Kidney (tissue), 14 donors: ENCODE measurements around the gene ZSCAN10. TPM values are rescaled to one million over a fixed set of nuclear protein-coding genes. Genes with fewer than 3 reads are reported as not detected.

Experiments
- DNase-seq, 5 donors: peaks; one replicate each; pipeline ENCODE4 v3.0.0-alpha.2; 2013 to 2020
- FAIRE-seq: peaks from 2 replicates; lab custom pipeline; 2012; peaks lifted over from hg19 to GRCh38; lab: Jason Lieb, UNC
- H3K27ac ChIP-seq, 2 donors: one replicate each; pipeline ENCODE4 v1.7.0; 2013; ENCODE audit warnings: low read depth in 2 of 2, low read length in 2 of 2, inconsistent platforms in 1 of 2
- H3K27me3 ChIP-seq: one replicate; pipeline ENCODE4 v1.7.1; 2013; ENCODE audit warnings: low read length, inconsistent platforms; ENCODE audit not compliant: control insufficient read depth, insufficient read depth
- H3K36me3 ChIP-seq, 3 donors: one replicate each; pipeline versions ENCODE4 v1.7.0 to v1.7.1; 2013; ENCODE audit warnings: low read length in 3 of 3, control low read depth in 1 of 3, inconsistent platforms in 1 of 3; ENCODE audit not compliant: insufficient read depth in 3 of 3, control insufficient read depth in 2 of 3
- H3K4me1 ChIP-seq, 3 donors: one replicate each; pipeline versions ENCODE4 v1.7.0 to v1.7.1; 2013; ENCODE audit warnings: low read length in 3 of 3, inconsistent platforms in 1 of 3, low read depth in 1 of 3; ENCODE audit not compliant: control insufficient read depth in 2 of 3, insufficient read depth in 2 of 3
- H3K4me3 ChIP-seq, 3 donors: one replicate each; pipeline versions ENCODE4 v1.7.0 to v1.8.1; 2013; ENCODE audit warnings: low read length in 3 of 3, control low read depth in 1 of 3, inconsistent platforms in 1 of 3
- H3K9ac ChIP-seq, 3 donors: one replicate each; pipeline versions ENCODE4 v1.7.0 to v1.7.1; 2013; ENCODE audit warnings: low read length in 3 of 3, control low read depth in 1 of 3, inconsistent platforms in 1 of 3
- H3K9me3 ChIP-seq, 3 donors: one replicate each; pipeline versions ENCODE4 v1.7.0 to v1.7.1; 2013; ENCODE audit warnings: low read length in 3 of 3, control low read depth in 1 of 3, inconsistent platforms in 1 of 3; ENCODE audit not compliant: control insufficient read depth in 2 of 3, insufficient read depth in 1 of 3
- CTCF ChIP-seq: IDR thresholded peaks from 3 replicates; pipeline ENCODE4 v1.5.1; 2012; ENCODE audit warnings: mild to moderate bottlenecking, moderate library complexity, borderline replicate concordance; ENCODE audit not compliant: insufficient read depth; ENCODE audit errors: extremely low read depth
- intact Hi-C: fragments of 100-400 bp; cut with DNase I; formaldehyde crosslinking; loops from one replicate; pipeline ENCODE4 v1.11.1; 2022
- polyA plus RNA-seq: library from polyadenylated mRNA; stranded (reverse); fragments of 350-450 nt; fragmentation: Illumina TruSeq; extraction: RNeasy Lipid Tissue Mini Kit (QIAGEN cat#74804); gene quantifications from one replicate; pipeline ENCODE4 v1.2.3, GENCODE V29; 2014; ENCODE audit warnings: low read depth, low replicate concordance; ENCODE audit not compliant: insufficient read depth
- total RNA-seq: library from RNA; stranded (reverse); fragmentation: NEBNext Ultra II Directional; extraction: Animal tissue kit (Norgen Biotek cat#: 25700); gene quantifications from one replicate; pipeline ENCODE4 v1.2.1, GENCODE V29; 2021
- donor health status: control.
- donor health status: control.
- donor health status: control.
- donor health status: control.
- donor health status: control.
- donor health status: DM: yes; HTN: yes; CAD: no.
- donor health status: Normal renal cell carcinoma (clear cell type).

Gene ZSCAN10
- total and polyA plus RNA-seq, 2 donors from 2014 or later: not detected

GRCh38 chr16:3063625-3064386, 35.3 kb downstream of the ZSCAN10 start:
- Histone ChIP-seq H3K27me3 (no peaks in the 10 kb centered on the region), H3K9ac (no peak overlapping the region), H3K27ac (no peak overlapping the region), H3K4me1 (peaks cover 0 to 24% (median 12%) of the 10 kb centered on the region in 3 donors), H3K4me3 (no peak overlapping the region), H3K9me3 (no peaks in the 10 kb centered on the region), H3K36me3 (no peaks in the 10 kb centered on the region)
- no peak for FAIRE-seq
- no peak for TF ChIP-seq CTCF
- intact Hi-C loops: loop anchor here (10.0 kb wide), 1 partner anchor 51 kb away; the partner anchor contains the start of gene ZNF205
- DNase-seq: peak in 1 of 5 donors; percentile 15

GRCh38 chr16:3062553-3062952, 36.5 kb downstream of the ZSCAN10 start:
- Histone ChIP-seq H3K4me1 (peaks cover 0 to 25% (median 12%) of the 10 kb centered on the region in 3 donors), H3K4me3 (no peak overlapping the region), H3K36me3 (no peaks in the 10 kb centered on the region), H3K9ac (no peak overlapping the region), H3K27ac (no peak overlapping the region), H3K27me3 (no peaks in the 10 kb centered on the region), H3K9me3 (no peaks in the 10 kb centered on the region)
- intact Hi-C loops: loop anchor here (10.0 kb wide), 1 partner anchor 52 kb away; the partner anchor contains the start of gene ZNF205
- DNase-seq (no peak), FAIRE-seq (no peak)
- TF ChIP-seq CTCF: no peak

GRCh38 chr16:3060339-3061127, 38.6 kb downstream of the ZSCAN10 start:
- Histone ChIP-seq H3K4me1 (peaks cover 0 to 16% (median 12%) of the 10 kb centered on the region in 3 donors), H3K9ac (peak overlapping the region in 1 of 3 donors; percentile 83), H3K27me3 (no peaks in the 10 kb centered on the region), H3K9me3 (no peaks in the 10 kb centered on the region), H3K36me3 (no peaks in the 10 kb centered on the region), H3K27ac (peak overlapping the region; percentile 77 to 84), H3K4me3 (no peak overlapping the region)
- intact Hi-C loops: loop anchor here (10.0 kb wide), 1 partner anchor 54 kb away; the partner anchor contains the start of gene ZNF205
- no peak for TF ChIP-seq CTCF
- DNase-seq (peak in 1 of 5 donors; percentile 53), FAIRE-seq (no peak)
